ENCODE data around the gene ACACA. TPM values are rescaled to one million over a fixed set of nuclear protein-coding genes. Genes with fewer than 3 reads are reported as not detected.

ACACA gene
- total and polyA plus RNA-seq, 9 donors = 10.9 to 104 (median 37.9) TPM

- TF ChIP-seq CTCF (IDR thresholded peaks at IDR 0.05) = no peak
- no peak for TF ChIP-seq POLR2A (IDR thresholded peaks at IDR 0.05)
- no peak for TF ChIP-seq EP300 (IDR thresholded peaks at IDR 0.05)
- Histone ChIP-seq H3K4me3 (no peak overlapping the region), H3K4me1 (ENCODE audit: insufficient read depth) (no peaks in the 10 kb centered on the region), H3K27me3 (no peaks in the 10 kb centered on the region), H3K36me3 (no peaks in the 10 kb centered on the region), H3K9me3 (no peaks in the 10 kb centered on the region), H3K27ac (no peak overlapping the region)
- intact Hi-C loops (cut with DNase I) = no loop called here
- DNase-seq = no peak
- 88 to 97% (median 96%) methylated on average over 9 of the region's 9 CpGs for WGBS, 3 donors
Measured at GRCh38 chr17:37098910-37099664, 307.5 kb downstream of the ACACA start.

GRCh38 chr17:37098152-37098551 is 308.5 kb downstream of the ACACA start:
- no peaks in the 10 kb centered on the region for H3K27me3 ChIP-seq
- no peak overlapping the region for H3K4me3 ChIP-seq
- intact Hi-C loops (cut with DNase I) = no loop called here
- no peaks in the 10 kb centered on the region for H3K4me1 ChIP-seq (ENCODE audit: insufficient read depth)
- H3K9me3 ChIP-seq = no peaks in the 10 kb centered on the region
- WGBS, 3 donors = 80 to 84% (median 83%) methylated on average over 5 of the region's 5 CpGs
- DNase-seq = no peak
- TF ChIP-seq CTCF (IDR thresholded peaks at IDR 0.05) (no peak), POLR2A (IDR thresholded peaks at IDR 0.05) (no peak), EP300 (IDR thresholded peaks at IDR 0.05) (no peak)
- H3K27ac ChIP-seq = no peak overlapping the region
- H3K36me3 ChIP-seq = no peaks in the 10 kb centered on the region

- no peak for TF ChIP-seq EP300 (IDR thresholded peaks at IDR 0.05)
- no peak for TF ChIP-seq POLR2A (IDR thresholded peaks at IDR 0.05)
- TF ChIP-seq CTCF (IDR thresholded peaks at IDR 0.05) = no peak
- no peak for DNase-seq
- 76 to 81% (median 78%) methylated on average over 2 of the region's 2 CpGs for WGBS, 3 donors
- Histone ChIP-seq H3K27ac (no peak overlapping the region), H3K9me3 (no peaks in the 10 kb centered on the region), H3K27me3 (no peaks in the 10 kb centered on the region), H3K4me3 (no peak overlapping the region), H3K36me3 (no peaks in the 10 kb centered on the region), H3K4me1 (ENCODE audit: insufficient read depth) (no peaks in the 10 kb centered on the region)
- intact Hi-C loops (cut with DNase I) = no loop called here
Measured at GRCh38 chr17:37097154-37097553, 309.5 kb downstream of the ACACA start.

GRCh38 chr17:37096071-37096470 is 310.6 kb downstream of the ACACA start:
- WGBS, 3 donors = 89 to 97% (median 90%) methylated on average over 2 of the region's 2 CpGs
- Histone ChIP-seq H3K27ac (no peak overlapping the region), H3K4me1 (ENCODE audit: insufficient read depth) (no peaks in the 10 kb centered on the region), H3K4me3 (no peak overlapping the region), H3K27me3 (no peaks in the 10 kb centered on the region), H3K9me3 (no peaks in the 10 kb centered on the region), H3K36me3 (no peaks in the 10 kb centered on the region)
- TF ChIP-seq CTCF (IDR thresholded peaks at IDR 0.05) (no peak), EP300 (IDR thresholded peaks at IDR 0.05) (no peak), POLR2A (IDR thresholded peaks at IDR 0.05) (no peak)
- no peak for DNase-seq
- intact Hi-C loops (cut with DNase I) = no loop called here

Data from ovary (tissue), 9 donors.